ENCODE data around the gene MAML3. TPM values are rescaled to one million over a fixed set of nuclear protein-coding genes. Genes with fewer than 3 reads are reported as not detected.
A peak's percentile ranks its signal among the peaks of the same experiment; 100 is the strongest.

The MAML3 gene
- total RNA-seq, 2 experiments from 2014 or later = 2.0 to 2.4 TPM

DNA sequence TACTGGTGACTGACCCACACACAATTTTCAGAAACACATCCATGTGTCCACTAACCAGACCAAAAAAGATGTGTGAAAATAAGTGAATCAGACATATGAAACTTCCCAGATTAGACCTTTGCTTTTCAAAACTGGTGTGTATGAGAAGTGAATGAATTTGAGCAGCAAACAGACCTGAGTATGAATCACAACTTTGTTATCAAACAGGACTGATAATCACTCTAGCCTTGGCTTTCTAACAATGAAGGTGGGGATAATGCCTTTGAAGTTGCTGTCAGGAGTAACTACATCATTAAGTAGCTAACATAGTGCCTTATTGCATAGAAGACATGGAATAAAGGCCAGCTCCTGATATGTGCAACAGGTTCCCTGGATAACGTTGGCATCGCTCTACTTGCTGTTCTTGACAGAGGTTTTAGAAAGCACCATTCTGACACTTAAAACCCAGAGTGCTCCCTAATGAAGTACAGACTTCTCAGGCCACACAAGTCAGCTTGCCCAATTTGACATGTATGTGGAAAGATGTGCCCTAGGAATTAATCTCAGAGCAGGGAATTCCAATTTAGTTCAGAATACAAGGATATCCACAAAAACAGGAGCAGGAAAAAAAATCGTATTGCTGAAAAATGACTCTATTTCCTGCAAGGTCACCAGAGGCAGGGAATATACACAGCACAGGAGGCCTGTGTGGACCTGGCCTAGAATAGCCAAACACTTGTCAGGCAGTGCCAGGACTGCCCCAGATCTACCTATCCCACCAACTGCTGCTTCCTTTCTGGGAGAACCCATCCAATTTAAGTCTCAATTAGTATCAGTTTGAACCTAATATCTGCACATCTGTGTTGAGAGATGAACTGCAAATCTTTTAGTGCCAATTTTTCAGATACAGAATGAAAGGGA, 87.7 kb downstream of the MAML3 start:
- DNase-seq = no peak
- intact Hi-C loops (cut with micrococcal nuclease) = no loop called here
- H3K36me3 Mint-ChIP-seq (ENCODE audit: low read depth) = no peaks in the 10 kb centered on the region

DNA sequence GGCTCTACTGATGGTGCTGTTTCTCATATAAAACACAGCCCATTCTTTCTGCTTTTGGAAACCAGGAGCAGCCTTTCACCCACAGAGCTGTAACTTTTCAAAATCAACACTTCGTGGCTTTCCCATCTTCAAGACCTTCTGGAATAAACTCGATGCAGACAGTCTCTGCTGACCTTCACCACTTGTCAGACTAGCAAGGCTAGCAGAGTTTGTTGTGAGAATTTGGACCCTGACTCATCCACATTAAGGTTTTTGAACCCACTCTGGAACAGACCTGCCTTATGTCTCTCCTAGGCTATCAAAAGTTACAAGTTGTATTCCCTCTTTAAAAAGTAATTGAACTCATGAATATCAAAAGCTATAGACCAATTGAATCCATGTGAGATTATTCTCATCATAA, 88.6 kb downstream of the MAML3 start:
- Mint-ChIP-seq H3K36me3 (ENCODE audit: low read depth) (no peaks in the 10 kb centered on the region), H3K4me1 (ENCODE audit: low read depth) (peaks cover 26% of the 10 kb centered on the region)

More for the DNA sequence above, 87.7 kb downstream of the MAML3 start:
- H3K27me3 Mint-ChIP-seq = peaks cover 18% of the 10 kb centered on the region
- ChIA-PET CTCF (no interaction called here), POLR2A (no interaction called here)
- no peak for ATAC-seq
- TF ChIP-seq, protein P1, sequence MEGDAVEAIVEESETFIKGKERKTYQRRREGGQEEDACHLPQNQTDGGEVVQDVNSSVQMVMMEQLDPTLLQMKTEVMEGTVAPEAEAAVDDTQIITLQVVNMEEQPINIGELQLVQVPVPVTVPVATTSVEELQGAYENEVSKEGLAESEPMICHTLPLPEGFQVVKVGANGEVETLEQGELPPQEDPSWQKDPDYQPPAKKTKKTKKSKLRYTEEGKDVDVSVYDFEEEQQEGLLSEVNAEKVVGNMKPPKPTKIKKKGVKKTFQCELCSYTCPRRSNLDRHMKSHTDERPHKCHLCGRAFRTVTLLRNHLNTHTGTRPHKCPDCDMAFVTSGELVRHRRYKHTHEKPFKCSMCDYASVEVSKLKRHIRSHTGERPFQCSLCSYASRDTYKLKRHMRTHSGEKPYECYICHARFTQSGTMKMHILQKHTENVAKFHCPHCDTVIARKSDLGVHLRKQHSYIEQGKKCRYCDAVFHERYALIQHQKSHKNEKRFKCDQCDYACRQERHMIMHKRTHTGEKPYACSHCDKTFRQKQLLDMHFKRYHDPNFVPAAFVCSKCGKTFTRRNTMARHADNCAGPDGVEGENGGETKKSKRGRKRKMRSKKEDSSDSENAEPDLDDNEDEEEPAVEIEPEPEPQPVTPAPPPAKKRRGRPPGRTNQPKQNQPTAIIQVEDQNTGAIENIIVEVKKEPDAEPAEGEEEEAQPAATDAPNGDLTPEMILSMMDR (IDR thresholded peaks at IDR 0.05) = no peak
- no peaks in the 10 kb centered on the region for H3K9me3 Mint-ChIP-seq
- no peak overlapping the region for H3K4me3 Mint-ChIP-seq
- H3K27ac Mint-ChIP-seq = no peak overlapping the region
- peaks cover 29% of the 10 kb centered on the region for H3K4me1 Mint-ChIP-seq (ENCODE audit: low read depth)

DNA sequence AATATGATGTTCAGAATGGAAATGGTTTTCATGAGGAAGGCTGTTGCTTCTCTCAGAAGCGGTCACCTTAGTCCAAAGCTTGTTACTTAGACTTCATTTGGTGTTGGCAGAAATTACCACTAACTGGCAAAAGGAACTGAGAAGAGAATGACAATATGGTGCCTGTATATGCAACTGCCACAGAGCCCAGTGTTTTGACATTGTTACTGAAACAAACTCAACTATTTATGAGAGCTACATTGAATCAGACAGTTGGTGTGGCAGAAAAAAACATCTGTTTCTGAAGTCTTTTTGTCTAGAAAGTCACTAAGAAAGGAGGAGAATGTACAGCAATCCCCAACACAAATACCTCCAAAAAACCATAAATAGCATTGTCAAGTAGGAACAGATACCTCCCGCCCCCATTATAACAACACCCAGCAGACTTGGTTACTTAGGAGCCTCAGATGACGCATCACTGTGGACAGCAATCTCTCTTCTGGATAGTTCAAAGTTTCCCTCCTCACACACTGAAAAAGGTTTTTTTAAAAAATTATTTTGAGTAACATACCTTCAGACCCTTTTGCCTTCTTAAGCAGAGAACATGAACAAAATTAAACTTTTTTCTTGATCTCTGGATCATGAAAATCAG, 92.2 kb downstream of the MAML3 start:
- TF ChIP-seq, protein P1 (IDR thresholded peaks at IDR 0.05) = no peak
- ChIA-PET CTCF (no interaction called here), POLR2A (interaction anchor here (0.9 to 1.6 kb wide), 2 partner anchors 9 to 17 kb away, joined by 3 read pairs; no protein-coding TSS in a partner anchor)
- peak; percentile 87 for ATAC-seq
- H3K27me3 Mint-ChIP-seq = peaks cover 10% of the 10 kb centered on the region
- DNase-seq = peak; percentile 44
- H3K4me3 Mint-ChIP-seq = no peak overlapping the region
- no peaks in the 10 kb centered on the region for H3K36me3 Mint-ChIP-seq (ENCODE audit: low read depth)
- H3K9me3 Mint-ChIP-seq = no peaks in the 10 kb centered on the region
- intact Hi-C loops (cut with micrococcal nuclease) = no loop called here
- H3K27ac Mint-ChIP-seq = peak overlapping the region; percentile 30
- peaks cover 21% of the 10 kb centered on the region for H3K4me1 Mint-ChIP-seq (ENCODE audit: low read depth)

More for the DNA sequence above, 88.6 kb downstream of the MAML3 start:
- ATAC-seq (no peak), DNase-seq (no peak)
- Mint-ChIP-seq H3K9me3 (no peaks in the 10 kb centered on the region), H3K27ac (no peak overlapping the region), H3K27me3 (peaks cover 18% of the 10 kb centered on the region), H3K4me3 (no peak overlapping the region)
- ChIA-PET POLR2A (no interaction called here), CTCF (interaction anchor here (1.2 to 1.5 kb wide), 2 partner anchors 13 to 24 kb away, joined by 3 read pairs; no protein-coding TSS in a partner anchor)
- intact Hi-C loops (cut with micrococcal nuclease) = no loop called here
- TF ChIP-seq, protein P1 (IDR thresholded peaks at IDR 0.05) = no peak

DNA sequence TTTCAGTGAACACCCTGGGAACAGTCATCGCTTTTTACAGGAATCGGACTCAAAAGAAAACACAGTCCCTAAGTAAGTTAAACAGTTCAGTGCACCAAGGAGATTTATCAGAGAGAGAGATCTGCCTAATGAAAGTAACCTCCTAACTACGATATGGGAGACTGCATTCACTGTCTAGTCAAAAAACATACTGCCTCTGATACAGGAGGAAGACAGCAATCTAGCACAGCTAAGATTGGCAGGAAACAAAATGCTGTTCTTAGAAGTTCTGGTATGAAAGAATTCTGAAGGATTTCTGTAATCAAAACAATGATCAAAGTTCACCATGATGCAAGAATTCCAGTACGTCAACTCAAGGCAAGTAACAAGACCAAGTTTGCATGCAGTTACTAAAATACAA, 92.8 kb downstream of the MAML3 start:
- Mint-ChIP-seq H3K4me3 (peak overlapping the region; percentile 20), H3K27ac (no peak overlapping the region), H3K9me3 (no peaks in the 10 kb centered on the region), H3K36me3 (ENCODE audit: low read depth) (no peaks in the 10 kb centered on the region), H3K4me1 (ENCODE audit: low read depth) (peaks cover 21% of the 10 kb centered on the region), H3K27me3 (peaks cover 9% of the 10 kb centered on the region)
- peak; percentile 41 for ATAC-seq
- TF ChIP-seq, protein P1 (IDR thresholded peaks at IDR 0.05) = no peak
- POLR2A ChIA-PET = interaction anchor here (0.9 to 1.6 kb wide), 3 partner anchors 9 to 177 kb away, joined by 3 to 4 read pairs (median 3); no protein-coding TSS in a partner anchor
- DNase-seq = no peak
- intact Hi-C loops (cut with micrococcal nuclease) = no loop called here
- CTCF ChIA-PET = interaction anchor here (0.8 kb wide), 1 partner anchor 11 kb away, joined by 4 read pairs; no protein-coding TSS in a partner anchor

Data from activated CD8-positive, alpha-beta T cell treated with anti-CD3 and anti-CD28 coated beads for 36 hours (primary cell).